Fibroblast of gingiva (primary cell): ENCODE measurements around the gene GLCCI1.

Experiments used
- DNase-seq: peaks from one replicate; pipeline ENCODE4 v3.0.0-alpha.2; 2011; ENCODE audit warnings: low read depth

The GLCCI1 gene

GRCh38 chr7:8130663-8131062 lies 162.1 kb downstream of the GLCCI1 start:
- DNase-seq, result no peak

DNA sequence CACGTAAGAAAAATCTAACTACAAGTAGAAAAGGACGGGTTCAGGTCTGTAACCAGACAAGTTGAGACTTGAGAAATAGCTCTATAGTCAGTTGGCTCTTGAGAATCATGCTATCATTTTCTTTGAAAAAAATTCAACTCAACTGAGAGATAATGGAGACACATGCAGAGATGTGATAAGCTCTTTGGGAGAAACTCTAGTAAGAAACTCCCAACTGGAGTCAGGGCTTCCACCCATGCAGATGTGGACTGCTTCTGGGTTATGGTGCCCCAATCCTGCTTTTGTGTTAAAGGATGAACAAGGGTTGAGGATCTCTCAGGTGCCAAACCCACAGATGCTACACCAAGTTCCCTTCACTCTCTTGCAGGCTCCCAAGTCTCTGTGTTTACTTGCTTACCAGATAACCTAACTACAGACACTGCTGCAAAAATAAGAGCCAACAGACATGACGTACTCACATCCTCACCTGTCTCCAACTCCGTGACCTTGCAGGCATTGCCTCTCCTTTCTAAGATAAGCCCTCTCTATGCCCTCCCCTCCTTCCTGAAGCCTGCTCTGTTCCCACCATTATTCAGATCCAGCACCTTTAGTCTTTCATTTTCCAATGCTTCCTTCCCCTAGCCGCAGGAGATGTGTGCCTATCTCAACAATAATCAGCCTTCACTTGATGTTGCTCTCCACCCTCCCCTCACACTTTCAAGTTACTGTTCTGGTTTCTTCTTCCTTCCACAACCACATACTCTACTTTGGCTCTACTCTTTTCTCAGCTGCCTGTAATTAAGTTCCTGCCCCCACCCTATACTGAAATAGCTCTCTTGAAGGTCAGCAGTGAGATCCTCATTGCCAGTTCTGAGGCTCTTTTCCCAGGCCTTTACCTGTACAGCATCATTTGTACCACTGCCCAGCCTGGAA lies 163.4 kb downstream of the GLCCI1 start:
- no peak for DNase-seq

- no peak for DNase-seq
These were observed 164.7 kb downstream of the GLCCI1 start for GRCh38 chr7:8133188-8133848.

GRCh38 chr7:8134089-8134733 lies 165.6 kb downstream of the GLCCI1 start:
- DNase-seq, result no peak

GRCh38 chr7:8135417-8135816 lies 166.8 kb downstream of the GLCCI1 start:
- no peak for DNase-seq

DNA sequence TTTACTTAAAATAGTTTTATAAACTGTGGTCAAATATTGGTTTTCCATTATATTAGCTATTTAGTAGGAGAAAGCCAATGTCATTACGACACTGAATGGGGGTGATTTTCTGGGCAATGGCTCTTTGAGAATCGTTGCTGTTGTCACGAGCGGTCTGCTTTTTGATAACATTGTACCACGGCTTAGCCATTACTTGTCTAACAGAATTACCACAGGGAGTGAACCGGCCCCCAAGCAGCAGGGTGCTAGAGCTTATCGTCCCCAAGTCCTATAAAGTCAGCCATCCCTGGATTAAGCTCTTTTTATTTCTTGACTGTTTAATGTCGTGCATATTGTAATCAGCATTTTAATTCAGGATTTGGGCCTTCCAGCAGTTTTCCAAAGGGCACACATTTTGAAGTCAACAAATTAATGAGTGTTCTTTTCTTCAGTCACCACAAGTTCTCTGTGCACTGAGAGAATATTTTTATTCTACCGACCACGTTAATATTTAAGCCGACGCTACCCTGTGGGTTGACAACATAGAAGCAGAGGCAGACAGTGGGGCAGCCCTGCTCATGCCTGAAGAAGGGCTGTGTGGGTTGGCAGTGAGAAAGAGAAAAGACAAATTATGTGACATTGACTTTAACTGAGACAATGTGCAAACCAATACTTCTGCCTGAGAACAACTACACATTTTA lies 167.6 kb downstream of the GLCCI1 start:
- no peak for DNase-seq
